Renal pelvis (tissue), 4 donors: ENCODE data around the gene DNLZ. TPM values are rescaled to one million over a fixed set of nuclear protein-coding genes. Genes with fewer than 3 reads are reported as not detected.

Experiments
- DNase-seq: peaks from one replicate; pipeline ENCODE4 v3.0.0-alpha.2; 2013
- polyA plus RNA-seq, 3 donors: library from polyadenylated mRNA; unstranded; fragments of 120-200 nt; gene quantifications; one replicate each; pipeline ENCODE4 v1.2.1, GENCODE V29; 2013; ENCODE audit not compliant: insufficient read length in 3 of 3

DNLZ gene
- polyA plus RNA-seq, 3 donors: 5.9 to 21.2 (median 17.2) TPM

- DNase-seq: no peak
These were observed 16.5 kb downstream of the DNLZ start for GRCh38 chr9:136346927-136347465.

- DNase-seq: no peak
These were observed 17.4 kb downstream of the DNLZ start for GRCh38 chr9:136346157-136346481.

- no peak for DNase-seq
These were observed 18.0 kb downstream of the DNLZ start for GRCh38 chr9:136345281-136346156.

- no peak for DNase-seq
These were observed 18.8 kb downstream of the DNLZ start for GRCh38 chr9:136344544-136345280.

- no peak for DNase-seq
These were observed 19.7 kb downstream of the DNLZ start for GRCh38 chr9:136343884-136344269.

- no peak for DNase-seq
These were observed 20.2 kb downstream of the DNLZ start for GRCh38 chr9:136343121-136343883.

GRCh38 chr9:136342181-136343120 lies 21.1 kb downstream of the DNLZ start:
- peak; percentile 74 for DNase-seq

GRCh38 chr9:136341769-136342168 lies 21.8 kb downstream of the DNLZ start:
- DNase-seq: no peak

- no peak for DNase-seq
These were observed 22.4 kb downstream of the DNLZ start for GRCh38 chr9:136341042-136341655.

GRCh38 chr9:136340356-136341041 lies 23.0 kb downstream of the DNLZ start:
- DNase-seq: no peak

- DNase-seq: no peak
These were observed 23.6 kb downstream of the DNLZ start for GRCh38 chr9:136339958-136340310.

GRCh38 chr9:136339173-136339957 lies 24.2 kb downstream of the DNLZ start:
- DNase-seq: no peak

GRCh38 chr9:136338511-136338910 lies 25.0 kb downstream of the DNLZ start:
- DNase-seq: no peak

GRCh38 chr9:136337416-136338395 lies 25.8 kb downstream of the DNLZ start:
- DNase-seq: no peak

GRCh38 chr9:136336881-136337280 lies 26.7 kb downstream of the DNLZ start:
- DNase-seq: no peak

- no peak for DNase-seq
These were observed 27.2 kb downstream of the DNLZ start for GRCh38 chr9:136336156-136336870.
